Measurements from ENCODE around the gene DBNL.

DBNL gene

DNA sequence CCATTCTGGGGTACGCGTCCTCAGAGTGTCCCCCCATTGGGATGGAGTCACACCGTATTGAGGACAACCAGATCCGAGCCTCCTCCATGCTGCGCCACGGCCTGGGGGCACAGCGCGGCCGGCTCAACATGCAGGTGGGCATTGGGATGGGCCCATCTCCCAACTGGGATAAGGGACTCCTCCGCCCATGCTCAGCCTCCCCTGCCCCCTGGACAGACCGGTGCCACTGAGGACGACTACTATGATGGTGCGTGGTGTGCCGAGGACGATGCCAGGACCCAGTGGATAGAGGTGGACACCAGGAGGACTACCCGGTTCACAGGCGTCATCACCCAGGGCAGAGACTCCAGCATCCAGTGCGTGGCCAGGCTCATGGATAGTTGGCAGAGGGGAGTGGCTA is 65.5 kb downstream of the DBNL start:
- peaks cover 32% of the 10 kb centered on the region for H3K36me3 ChIP-seq (replicated peaks)
- H3K27me3 ChIP-seq (replicated peaks), result no peaks in the 10 kb centered on the region
- in situ Hi-C loops (cut with HindIII; ENCODE audit: low pct_ligation_motif_present, low sequenced_read_pairs), result no loop called here
- TF ChIP-seq, protein P1, sequence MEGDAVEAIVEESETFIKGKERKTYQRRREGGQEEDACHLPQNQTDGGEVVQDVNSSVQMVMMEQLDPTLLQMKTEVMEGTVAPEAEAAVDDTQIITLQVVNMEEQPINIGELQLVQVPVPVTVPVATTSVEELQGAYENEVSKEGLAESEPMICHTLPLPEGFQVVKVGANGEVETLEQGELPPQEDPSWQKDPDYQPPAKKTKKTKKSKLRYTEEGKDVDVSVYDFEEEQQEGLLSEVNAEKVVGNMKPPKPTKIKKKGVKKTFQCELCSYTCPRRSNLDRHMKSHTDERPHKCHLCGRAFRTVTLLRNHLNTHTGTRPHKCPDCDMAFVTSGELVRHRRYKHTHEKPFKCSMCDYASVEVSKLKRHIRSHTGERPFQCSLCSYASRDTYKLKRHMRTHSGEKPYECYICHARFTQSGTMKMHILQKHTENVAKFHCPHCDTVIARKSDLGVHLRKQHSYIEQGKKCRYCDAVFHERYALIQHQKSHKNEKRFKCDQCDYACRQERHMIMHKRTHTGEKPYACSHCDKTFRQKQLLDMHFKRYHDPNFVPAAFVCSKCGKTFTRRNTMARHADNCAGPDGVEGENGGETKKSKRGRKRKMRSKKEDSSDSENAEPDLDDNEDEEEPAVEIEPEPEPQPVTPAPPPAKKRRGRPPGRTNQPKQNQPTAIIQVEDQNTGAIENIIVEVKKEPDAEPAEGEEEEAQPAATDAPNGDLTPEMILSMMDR (IDR thresholded peaks at IDR 0.05; ENCODE audit: low read depth, low read length, missing control alignments), result no peak
- H3K4me3 ChIP-seq (ENCODE audit: low read depth, low read length), result no peak overlapping the region
- DNase-seq, result no peak
- no peak overlapping the region for H3K27ac ChIP-seq

DNA sequence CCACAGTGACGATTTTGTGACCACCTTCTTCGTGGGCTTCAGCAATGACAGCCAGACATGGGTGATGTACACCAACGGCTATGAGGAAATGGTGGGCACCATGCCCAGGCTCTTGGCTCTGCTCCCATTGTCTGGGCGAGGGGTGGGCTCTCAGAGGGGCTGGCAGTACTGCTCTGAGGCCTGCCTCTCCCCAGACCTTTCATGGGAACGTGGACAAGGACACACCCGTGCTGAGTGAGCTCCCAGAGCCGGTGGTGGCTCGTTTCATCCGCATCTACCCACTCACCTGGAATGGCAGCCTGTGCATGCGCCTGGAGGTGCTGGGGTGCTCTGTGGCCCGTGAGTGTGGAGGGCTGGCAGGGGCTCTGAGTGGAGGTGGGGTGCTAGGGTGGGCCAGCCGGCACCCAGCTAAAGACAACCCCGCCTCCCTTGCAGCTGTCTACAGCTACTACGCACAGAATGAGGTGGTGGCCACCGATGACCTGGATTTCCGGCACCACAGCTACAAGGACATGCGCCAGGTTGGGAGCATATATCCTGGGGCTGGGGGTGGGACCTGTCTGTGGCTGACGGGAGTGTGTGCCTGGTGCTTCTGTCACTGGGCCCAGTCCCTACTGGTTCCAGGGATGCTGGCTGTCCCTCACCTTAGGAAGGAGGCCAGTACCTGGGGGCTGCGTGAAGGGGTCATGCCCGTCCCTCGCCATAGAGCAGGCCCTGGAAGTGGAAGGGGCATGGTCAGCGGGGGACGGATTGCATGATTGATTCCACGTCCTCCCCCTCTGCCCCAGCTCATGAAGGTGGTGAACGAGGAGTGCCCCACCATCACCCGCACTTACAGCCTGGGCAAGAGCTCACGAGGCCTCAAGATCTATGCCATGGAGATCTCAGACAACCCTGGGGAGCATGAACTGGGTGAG is 66.5 kb downstream of the DBNL start:
- in situ Hi-C loops (cut with HindIII; ENCODE audit: low pct_ligation_motif_present, low sequenced_read_pairs), result no loop called here
- Histone ChIP-seq H3K27me3 (replicated peaks) (no peaks in the 10 kb centered on the region), H3K27ac (no peak overlapping the region), H3K36me3 (replicated peaks) (peaks cover 36% of the 10 kb centered on the region), H3K4me3 (ENCODE audit: low read depth, low read length) (no peak overlapping the region)
- TF ChIP-seq, protein P1 (IDR thresholded peaks at IDR 0.05; ENCODE audit: low read depth, low read length, missing control alignments), result no peak
- DNase-seq, result no peak

All from brain microvascular endothelial cell (primary cell).